HG03521 (cell line): ENCODE data around the gene VAV3.

ENCODE experiments used
- ATAC-seq: cut with Tn5 transposase; IDR thresholded peaks from one replicate; pipeline ENCODE4 v1.9.1; 2021; ENCODE audit warnings: mild to moderate bottlenecking, moderate library complexity; ENCODE audit not compliant: unreplicated experiment

Gene VAV3

DNA sequence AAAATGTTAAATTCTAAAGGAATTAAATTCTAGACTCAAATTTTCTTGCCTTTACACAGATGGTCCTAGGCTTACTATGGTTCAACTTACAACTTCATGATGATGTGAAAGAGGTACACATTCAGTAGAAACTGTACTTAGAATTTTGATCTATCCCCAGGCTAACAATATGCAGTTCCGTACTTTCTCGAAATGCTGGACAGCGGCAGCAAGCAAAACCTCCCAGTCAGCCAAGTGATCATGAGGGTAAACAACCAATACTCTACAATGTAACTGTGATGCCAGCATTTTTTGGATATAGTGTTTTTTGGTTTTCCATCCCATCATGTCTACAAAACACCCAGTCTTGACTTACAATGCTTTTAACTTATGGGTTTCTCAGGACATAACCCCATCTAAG lies 25.7 kb downstream of the VAV3 start:
- no peak for ATAC-seq

DNA sequence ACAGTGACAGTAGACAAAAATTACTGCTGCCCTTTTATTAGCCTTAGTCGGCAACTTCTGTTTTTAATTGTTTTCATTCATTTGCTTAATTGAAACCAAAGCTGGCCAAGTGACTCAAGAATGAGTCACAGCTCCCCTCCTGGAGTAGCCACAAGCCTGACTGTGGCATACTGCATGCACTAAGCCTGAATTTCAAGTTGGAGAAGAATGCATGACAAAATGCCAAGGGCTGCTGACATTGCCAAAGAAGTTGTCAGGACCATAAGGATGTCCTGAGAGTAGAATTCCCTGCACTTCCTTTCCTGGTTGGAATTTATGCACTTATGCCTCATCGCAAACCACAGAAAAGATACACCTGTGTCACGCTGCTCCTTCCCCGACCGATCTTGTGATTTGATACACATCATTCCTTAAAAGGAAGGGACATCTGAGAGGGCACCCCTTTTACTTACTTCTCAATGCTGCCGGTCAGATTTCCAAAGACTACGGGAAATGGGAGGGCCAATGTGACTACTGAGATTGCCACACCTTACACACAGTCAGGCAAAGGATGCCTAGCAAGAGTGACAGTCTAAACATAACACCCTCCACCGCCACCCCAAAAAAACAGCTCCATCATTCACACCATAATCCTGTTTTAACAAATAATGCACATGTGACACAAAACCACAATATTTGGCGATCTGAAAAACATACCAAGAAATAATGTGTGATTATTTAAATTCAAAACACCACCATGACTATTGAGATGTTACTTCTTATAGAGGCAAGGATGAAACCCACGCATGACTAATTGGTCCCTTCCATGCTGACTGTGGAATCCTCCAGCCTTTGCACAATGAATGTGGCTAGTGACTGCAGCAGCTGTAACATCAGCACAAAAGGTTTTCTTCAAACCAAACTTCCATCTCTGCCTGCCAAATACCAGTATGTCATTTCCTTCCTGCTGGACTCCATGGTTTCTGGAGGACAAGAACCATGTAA lies 28.2 kb downstream of the VAV3 start:
- ATAC-seq, result peak; percentile 33

- ATAC-seq, result peak; percentile 78
These were observed 29.4 kb downstream of the VAV3 start for GRCh38 chr1:107935396-107936064.

DNA sequence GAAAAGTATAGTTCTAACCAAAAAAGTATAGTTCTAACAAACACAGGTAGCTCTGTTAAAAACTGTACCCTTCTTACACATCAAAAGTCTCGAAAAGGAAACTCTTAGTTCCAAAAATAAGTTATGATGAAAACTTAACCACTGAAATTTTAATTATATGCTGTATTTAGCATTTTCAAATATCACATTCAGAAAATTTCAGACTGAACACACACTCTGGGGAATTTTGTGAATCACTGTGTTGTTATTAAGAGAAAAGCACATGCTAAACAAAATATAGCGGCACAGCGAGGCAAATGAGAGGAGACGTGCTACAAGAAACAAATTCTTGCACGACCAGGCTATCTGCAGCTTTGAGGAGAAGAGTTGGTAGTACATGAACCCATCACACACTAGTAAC lies 30.4 kb downstream of the VAV3 start:
- no peak for ATAC-seq

DNA sequence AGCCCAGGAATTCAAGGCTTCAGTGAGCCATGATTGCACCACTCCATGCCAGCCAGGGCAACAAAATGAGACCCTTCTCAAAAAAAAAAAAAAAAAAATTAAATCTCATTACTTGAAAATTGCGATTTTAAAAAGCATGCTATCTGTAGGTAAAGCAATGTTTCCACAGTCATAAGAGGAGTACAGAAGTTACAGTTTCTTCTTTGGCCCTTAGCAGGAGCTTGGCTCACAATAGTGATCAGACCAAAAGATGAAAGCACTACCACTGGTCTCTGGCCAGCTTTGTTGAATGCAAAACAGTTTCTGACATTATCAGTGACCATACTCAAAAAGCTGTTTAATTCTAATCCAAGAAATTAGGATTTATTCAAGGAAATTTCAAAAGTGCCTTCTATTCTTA lies 31.2 kb downstream of the VAV3 start:
- ATAC-seq, result no peak

GRCh38 chr1:107930292-107930691 lies 34.7 kb downstream of the VAV3 start:
- no peak for ATAC-seq

DNA sequence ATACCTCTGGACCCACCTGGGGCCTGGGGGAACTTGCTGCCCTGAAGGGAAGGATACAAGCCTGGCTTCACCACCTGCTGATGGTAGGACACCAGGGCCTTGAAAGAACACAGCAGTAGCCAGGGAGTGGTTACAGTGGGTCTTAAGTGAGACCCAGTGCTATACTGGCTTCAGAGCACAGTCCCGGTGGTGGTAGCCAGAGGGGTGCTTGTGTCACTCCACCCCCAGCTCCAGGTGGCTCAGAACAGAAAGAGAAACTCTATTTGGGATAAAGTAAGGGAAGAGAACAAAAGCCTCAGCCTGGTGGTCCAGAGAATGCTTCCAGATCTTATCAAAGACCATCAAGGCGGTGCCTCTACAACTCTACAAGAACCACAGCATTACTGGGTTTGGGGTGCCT lies 37.2 kb downstream of the VAV3 start:
- ATAC-seq, result no peak

DNA sequence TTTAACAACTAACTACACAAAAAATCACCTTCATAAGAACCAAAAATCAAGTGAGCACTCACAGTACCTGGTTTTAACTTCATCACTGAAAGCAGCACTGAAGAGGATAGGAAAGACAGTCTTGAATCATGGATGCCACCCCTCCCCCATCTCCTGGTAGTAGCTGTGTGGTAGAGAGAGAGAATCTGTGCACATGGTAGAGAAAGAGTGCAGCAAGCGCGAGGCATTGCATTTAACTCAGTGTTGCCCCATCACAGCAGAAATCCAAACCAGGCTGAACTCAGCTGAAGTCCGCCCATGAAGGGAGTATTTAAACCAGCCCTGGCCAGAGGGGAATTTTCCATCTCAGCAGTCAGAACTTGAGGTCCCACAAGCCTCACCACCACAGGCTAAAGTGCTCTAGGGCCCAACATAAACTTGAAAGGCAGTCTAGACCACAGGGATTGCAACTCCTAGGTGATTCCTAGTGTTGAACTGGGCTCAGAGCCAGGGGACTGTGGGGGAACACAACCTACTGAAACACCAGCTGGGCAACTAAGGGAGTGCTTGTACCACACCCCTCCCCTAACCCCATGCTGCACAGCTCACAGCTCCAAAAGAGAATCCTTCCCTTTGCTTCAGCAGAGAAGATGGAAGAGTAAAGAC lies 38.4 kb downstream of the VAV3 start:
- no peak for ATAC-seq

DNA sequence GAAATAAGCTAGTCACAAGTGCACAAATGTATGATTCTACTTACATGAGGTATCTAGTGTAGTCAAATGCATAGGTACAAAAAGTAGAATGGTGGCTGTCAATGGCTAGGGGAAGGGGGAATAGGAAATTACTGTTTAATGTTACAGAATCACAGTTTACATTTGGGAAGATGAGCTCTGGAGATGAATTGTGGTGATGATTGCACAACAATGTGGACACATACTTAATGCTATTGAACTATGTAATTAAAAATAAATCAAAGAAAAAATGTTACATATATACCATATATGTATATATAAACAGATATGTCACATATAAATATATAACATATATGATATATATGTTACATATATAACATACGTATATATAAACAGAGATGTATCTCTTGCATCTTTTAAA lies 39.4 kb downstream of the VAV3 start:
- no peak for ATAC-seq

GRCh38 chr1:107920999-107921398 lies 44.0 kb downstream of the VAV3 start:
- ATAC-seq, result no peak

DNA sequence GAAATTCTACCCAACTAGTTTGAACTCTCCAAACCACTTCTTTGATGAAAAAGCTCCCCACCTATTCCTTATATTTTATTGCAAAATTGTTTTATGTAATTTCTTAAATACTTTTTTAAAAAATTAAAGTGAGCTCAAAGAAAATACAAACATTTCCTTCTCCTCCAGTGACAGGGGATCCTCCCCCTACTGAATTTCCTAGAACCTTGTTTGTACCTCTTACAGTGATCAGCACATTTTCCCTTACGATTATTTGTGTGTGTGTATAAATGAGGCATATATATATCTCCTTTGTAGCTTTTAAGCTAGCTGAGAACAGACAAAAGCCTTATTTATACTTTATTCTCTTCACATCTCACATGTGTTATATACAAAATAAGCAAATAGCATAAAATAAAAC lies 44.4 kb downstream of the VAV3 start:
- no peak for ATAC-seq

DNA sequence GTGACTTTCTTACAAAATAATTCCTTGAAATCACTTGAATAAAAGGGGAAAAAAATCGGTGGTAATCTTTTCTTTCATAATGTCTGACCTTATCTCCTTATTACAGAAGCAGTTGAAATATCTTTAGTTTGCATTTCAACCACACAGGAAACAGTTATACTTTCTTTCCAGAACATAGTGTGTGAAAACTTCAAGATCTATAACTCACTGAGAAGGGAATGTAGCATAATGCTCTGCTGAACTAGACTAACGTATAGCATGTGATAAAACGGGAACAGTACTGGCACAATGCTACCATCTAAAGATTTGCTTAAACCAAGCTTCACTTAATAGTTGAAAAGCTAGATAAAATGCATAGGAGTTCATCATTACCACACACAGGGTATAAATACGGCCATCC lies 45.0 kb downstream of the VAV3 start:
- ATAC-seq, result no peak

DNA sequence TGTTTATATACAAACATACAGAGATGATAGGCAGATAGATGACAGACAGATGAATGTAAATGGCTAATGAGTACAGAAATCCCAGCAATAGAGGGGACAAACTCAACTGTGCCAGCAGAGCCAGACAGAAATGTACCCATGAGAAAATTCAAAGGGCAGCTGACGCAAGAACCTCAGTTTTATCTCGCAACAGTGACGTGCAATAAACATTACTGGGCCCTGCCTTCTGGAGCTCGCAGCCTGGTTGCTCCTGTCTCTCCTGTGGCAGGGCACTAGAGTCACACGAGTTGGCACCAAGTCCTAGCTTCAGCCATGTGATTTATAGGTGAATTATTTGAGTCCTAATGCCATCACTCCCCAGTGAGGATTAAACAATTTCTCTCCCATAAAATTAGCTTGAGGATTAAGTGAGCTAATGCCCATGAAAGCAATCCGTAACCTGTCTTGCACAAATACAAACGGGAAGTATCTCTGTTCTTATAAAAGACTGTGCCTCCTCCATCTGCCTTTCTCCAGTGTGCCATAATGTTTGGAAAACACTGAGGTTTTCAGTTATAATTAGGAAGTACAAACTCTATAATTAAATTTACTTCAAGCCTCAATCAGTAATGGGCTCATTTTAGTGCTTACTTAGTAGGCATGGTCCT lies 50.7 kb downstream of the VAV3 start:
- ATAC-seq, result no peak

- no peak for ATAC-seq
These were observed 52.3 kb downstream of the VAV3 start for GRCh38 chr1:107912656-107913055.

DNA sequence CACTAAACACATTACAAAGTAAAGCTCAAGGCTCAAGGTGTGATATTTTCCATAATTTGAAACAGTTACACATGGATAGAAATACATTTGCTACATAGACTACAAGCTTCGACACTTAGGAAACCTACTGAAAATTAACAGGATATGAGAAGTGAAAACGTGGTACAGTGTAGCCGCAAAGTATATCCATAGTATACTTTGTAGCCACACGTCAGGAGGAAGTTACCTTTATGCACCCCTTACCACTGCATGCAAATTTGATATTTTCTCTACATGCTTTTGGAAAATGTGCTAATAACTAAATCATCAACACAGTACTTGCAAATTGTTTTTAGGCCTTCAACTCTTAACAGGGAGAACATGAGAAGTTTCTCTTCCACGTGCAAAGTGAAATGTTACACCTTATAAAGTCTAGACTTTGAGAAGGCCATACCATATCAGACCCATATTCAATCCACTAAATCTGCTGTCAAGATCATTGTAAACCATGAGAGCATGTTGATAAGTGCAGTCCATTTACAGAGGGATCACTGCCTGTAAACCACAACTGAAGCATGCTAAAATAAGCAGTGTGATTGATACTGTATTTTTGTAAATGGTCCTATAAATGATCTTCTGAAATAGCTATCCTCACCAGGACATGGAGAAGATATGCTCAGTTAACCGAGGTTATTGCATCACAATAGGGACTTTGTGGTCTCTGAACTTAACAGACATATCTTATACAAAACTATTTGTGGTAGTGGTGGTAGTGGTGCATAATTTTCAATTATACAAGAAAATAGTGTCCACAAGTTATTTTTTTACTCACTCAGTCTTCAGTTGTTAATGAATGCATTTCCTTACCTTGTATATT lies 64.7 kb downstream of the VAV3 start:
- no peak for ATAC-seq

DNA sequence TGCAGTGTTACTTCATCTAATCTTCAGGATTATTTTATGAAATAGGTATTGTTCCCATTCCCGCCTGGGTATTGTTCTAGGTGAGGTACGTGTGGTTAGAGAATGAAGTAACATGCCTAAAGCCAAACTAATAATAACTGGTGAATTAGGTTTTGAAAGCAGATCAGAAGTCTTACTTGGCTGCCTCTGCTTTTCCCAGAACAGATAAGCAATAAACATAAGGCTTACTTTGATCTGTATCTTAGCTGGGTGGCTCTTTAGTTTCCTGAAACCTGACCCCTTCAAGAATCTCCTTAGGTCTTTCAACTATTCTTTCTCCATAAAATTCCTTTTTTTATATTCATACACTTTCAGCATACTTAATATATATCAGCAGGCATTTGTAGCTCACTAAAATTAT lies 65.3 kb downstream of the VAV3 start:
- no peak for ATAC-seq

DNA sequence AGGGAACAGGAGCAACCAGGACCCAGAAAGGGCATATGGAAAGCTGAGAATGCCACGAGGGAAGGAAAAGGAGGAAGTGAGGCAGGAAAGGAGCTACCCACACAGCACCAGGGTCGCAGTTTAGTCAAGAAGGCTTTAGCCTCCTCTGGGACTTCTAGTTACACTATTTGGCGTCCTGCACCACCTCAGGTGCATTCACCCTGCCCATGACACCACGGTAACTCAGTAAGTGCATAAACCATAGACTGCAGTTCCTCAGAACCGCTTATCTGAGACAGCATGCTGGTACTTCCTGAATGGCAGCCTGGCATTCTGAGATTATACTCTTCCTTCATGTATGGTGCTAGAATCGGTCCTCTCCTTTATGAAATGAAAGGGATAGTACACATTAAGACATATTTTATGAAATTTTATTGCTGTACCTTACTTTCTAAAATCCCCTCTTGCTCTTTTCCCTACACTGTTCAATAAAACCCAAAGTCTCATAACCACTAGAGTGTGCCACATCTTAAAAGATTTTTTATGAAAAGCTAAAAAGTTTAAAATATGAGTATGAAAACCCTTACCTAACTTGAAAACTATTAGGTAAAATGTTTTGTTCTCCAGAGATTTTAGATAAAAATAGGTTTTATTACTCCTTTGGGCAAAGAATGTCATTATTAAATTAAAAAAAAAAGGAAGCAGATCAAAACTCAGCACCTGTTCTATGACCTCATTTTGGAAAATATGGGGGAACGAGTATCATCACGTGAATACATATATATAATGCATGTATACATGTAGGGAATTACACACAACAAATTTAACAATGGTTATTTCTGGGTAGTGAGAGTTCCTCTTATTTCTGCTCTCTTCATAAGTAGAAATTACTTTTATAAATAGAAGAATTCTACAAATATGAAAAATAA lies 67.3 kb downstream of the VAV3 start:
- ATAC-seq, result no peak

- no peak for ATAC-seq
These were observed 68.0 kb downstream of the VAV3 start for GRCh38 chr1:107896936-107897335.

GRCh38 chr1:107896401-107896800 lies 68.6 kb downstream of the VAV3 start:
- no peak for ATAC-seq
